A549 treated with AZD9567 at 1 μM for 4 hours (cell line): ENCODE data around the gene CD200R1. TPM values are rescaled to one million over a fixed set of nuclear protein-coding genes. Genes with fewer than 3 reads are reported as not detected.

Experiments
- total RNA-seq: library from RNA; stranded (reverse); fragments of 200-300 nt; extraction: Qiagen RNA extraction; gene quantifications from 5 replicates; pipeline ENCODE4 v1.2.3, GENCODE V29; 2022; ENCODE audit not compliant: insufficient read depth

CD200R1 gene
- total RNA-seq: 0.06 to 0.11 TPM (median 0.08 TPM) in 4 of 5 replicates, not detected in the other

GRCh38 chr3:112974894-112975293 lies at the start of gene CD200R1:
Gene CD200R1, minus strand, starts transcription at chr3:112975103. Its CDS starts 246 bp downstream, at chr3:112974857.

GRCh38 chr3:112990672-112991602 lies 16.0 kb upstream of the CD200R1 start, which contains the start of gene GTPBP8:
Gene GTPBP8, plus strand, starts transcription at chr3:112990984. Its CDS starts 16 bp downstream, at chr3:112991000.

Other genes with a start within 250 kb of the CD200R1 start
- gene CD200R1L, start 128.2 kb downstream of the CD200R1 start, total RNA-seq: not detected in 5 replicates
- 14.2 to 23.8 TPM (median 15.4 TPM) in 5 replicates for gene GTPBP8, start 15.9 kb upstream of the CD200R1 start, total RNA-seq
- gene BOC, start 236.5 kb upstream of the CD200R1 start, total RNA-seq: 4.5 to 8.9 TPM (median 5.0 TPM) in 5 replicates